Activated CD8-positive, alpha-beta T cell treated with anti-CD3 and anti-CD28 coated beads for 36 hours (primary cell): ENCODE data around the gene TMEM43. TPM values are rescaled to one million over a fixed set of nuclear protein-coding genes. Genes with fewer than 3 reads are reported as not detected.
A peak's percentile ranks its signal among the peaks of the same experiment; 100 is the strongest.

ENCODE experiments used
- ATAC-seq: fragments of 200-7000 bp; cut with Tn5 transposase; one replicate; pipeline ENCODE4 v1.10.0; 2021; ENCODE audit warnings: mild to moderate bottlenecking, moderate library complexity
- CTCF ChIA-PET: fragments of 350-600 bp; sonication (Branson Sonifier 250); formaldehyde crosslinking; loops from one replicate; lab custom pipeline; 2021; ENCODE audit warnings: antibody characterized with exemption; lab: Charles Lee
- POLR2A ChIA-PET: fragments of 350-600 bp; sonication (Branson Sonifier 250); formaldehyde crosslinking; loops from one replicate; lab custom pipeline; 2021; ENCODE audit warnings: antibody characterized with exemption; lab: Charles Lee
- DNase-seq: peaks from one replicate; pipeline ENCODE4 v3.0.0-alpha.2; 2020
- H3K27ac Mint-ChIP-seq: one replicate; pipeline ENCODE4 v1.8.0; 2021; ENCODE audit warnings: mild to moderate bottlenecking, mixed read lengths
- H3K27me3 Mint-ChIP-seq: one replicate; pipeline ENCODE4 v1.8.0; 2021; ENCODE audit warnings: mixed read lengths
- H3K36me3 Mint-ChIP-seq: one replicate; pipeline ENCODE4 v1.8.0; 2021; ENCODE audit warnings: low read depth, mixed read lengths
- H3K4me1 Mint-ChIP-seq: one replicate; pipeline ENCODE4 v1.8.0; 2021; ENCODE audit warnings: low read depth, mixed read lengths
- H3K4me3 Mint-ChIP-seq: one replicate; pipeline ENCODE4 v1.8.0; 2021; ENCODE audit warnings: mild to moderate bottlenecking, moderate library complexity, mixed read lengths
- H3K9me3 Mint-ChIP-seq: one replicate; pipeline ENCODE4 v1.8.0; 2021; ENCODE audit warnings: mixed read lengths
- intact Hi-C: fragments of 100-400 bp; cut with micrococcal nuclease; formaldehyde crosslinking; loops from one replicate; pipeline ENCODE4 v1.10.0; 2022
- total RNA-seq, 2 experiments: library from RNA; stranded (reverse); gene quantifications; one replicate each; pipeline ENCODE4 v1.2.3, GENCODE V29; 2021
- TF ChIP-seq, protein P1 (sequence below): fragments of 200-600 bp; IDR thresholded peaks from one replicate; pipeline ENCODE4 v1.8.0; 2022; ENCODE audit warnings: antibody characterized with exemption, mild to moderate bottlenecking

The TMEM43 gene
- total RNA-seq, 2 experiments from 2014 or later = 19.7 to 20.2 TPM

DNA sequence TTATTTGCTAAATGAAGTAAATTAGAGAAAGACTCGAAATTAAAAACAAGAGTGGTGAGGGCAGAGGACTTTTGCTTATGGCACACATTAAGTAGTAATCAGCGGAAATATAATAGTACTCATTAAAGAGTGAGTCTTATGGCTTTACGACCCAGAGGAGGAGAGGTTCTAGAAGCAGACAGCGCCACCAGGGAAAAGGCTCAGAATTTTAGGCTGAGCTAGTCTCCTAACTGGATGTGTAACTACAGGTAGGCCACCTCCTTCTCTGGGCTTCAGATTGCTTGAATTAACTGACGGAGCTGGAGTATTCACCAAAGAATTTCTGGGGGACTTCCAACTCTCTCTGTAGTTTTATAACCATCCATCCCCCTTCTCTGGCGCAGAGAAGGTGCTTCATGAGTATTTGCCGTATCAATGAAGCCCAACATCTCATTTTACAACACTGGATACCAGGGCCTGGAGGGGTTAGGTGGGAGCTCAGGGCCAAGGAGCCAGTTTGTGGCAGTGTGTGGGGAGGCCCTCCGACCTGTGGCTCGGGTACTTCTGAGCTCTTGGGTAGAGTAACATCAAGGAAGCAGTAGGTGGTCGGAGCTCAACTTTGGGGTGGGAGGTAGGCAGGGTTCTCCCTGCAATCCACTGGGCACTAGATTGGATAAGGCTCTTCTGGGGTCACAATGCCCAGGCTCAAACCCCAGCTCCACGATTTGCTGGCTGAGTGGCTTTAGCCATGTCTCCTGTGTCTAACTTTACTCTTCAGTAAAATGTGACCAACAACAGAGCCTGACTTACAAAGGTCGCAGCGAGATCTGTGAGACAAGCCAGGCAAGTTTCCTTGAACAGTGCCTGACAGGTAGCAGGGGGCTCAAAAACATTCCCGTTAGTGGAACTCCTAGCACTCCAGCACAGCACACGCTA lies 1.3 kb upstream of the TMEM43 start:
- H3K36me3 Mint-ChIP-seq = peaks cover 56% of the 10 kb centered on the region

DNA sequence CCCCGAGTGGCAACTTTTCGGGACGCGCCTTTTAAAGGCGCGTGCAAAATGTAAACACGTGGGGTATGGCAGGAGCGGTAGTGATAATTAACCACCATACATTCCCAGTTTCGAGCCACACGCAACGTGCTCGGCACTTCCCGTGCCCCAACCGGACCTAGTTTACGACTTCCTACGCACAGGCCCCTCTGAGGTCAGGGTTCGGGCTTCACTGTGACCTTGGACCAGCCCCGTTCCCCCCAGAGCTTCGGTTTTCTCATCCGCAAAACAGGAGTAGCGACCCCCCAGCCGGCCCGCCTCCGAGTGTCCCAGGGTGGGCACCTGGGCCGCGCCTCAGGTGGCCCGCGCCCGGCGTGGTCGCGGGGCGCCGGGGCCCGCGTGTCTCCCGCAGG lies 633 bp upstream of the TMEM43 start:
- intact Hi-C loops = loop anchor here (2.0 kb wide), 2 partner anchors 21 to 55 kb away; partner anchors contain the start of genes LSM3 and XPC
- CTCF ChIA-PET = interaction anchor here (1.0 to 4.0 kb wide), 8 partner anchors 10 to 228 kb away, joined by 3 to 33 read pairs (median 6); partner anchors contain the start of genes LSM3 and XPC
- TF ChIP-seq, protein P1, sequence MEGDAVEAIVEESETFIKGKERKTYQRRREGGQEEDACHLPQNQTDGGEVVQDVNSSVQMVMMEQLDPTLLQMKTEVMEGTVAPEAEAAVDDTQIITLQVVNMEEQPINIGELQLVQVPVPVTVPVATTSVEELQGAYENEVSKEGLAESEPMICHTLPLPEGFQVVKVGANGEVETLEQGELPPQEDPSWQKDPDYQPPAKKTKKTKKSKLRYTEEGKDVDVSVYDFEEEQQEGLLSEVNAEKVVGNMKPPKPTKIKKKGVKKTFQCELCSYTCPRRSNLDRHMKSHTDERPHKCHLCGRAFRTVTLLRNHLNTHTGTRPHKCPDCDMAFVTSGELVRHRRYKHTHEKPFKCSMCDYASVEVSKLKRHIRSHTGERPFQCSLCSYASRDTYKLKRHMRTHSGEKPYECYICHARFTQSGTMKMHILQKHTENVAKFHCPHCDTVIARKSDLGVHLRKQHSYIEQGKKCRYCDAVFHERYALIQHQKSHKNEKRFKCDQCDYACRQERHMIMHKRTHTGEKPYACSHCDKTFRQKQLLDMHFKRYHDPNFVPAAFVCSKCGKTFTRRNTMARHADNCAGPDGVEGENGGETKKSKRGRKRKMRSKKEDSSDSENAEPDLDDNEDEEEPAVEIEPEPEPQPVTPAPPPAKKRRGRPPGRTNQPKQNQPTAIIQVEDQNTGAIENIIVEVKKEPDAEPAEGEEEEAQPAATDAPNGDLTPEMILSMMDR = no peak
- POLR2A ChIA-PET = interaction anchor here (0.6 to 4.1 kb wide), 11 partner anchors 10 to 308 kb away, joined by 3 to 39 read pairs (median 5); partner anchors contain the start of genes LSM3 and XPC
- H3K9me3 Mint-ChIP-seq = no peaks in the 10 kb centered on the region
- no peaks in the 10 kb centered on the region for H3K27me3 Mint-ChIP-seq
- peak; percentile 19 for ATAC-seq
- peak overlapping the region; percentile 79 for H3K27ac Mint-ChIP-seq
- H3K4me1 Mint-ChIP-seq = peaks cover 52% of the 10 kb centered on the region
- H3K4me3 Mint-ChIP-seq = peak overlapping the region; percentile 95
- peak; percentile 74 for DNase-seq
- H3K36me3 Mint-ChIP-seq = peaks cover 61% of the 10 kb centered on the region

More for the DNA sequence above, 1.3 kb upstream of the TMEM43 start:
- Mint-ChIP-seq H3K4me1 (peaks cover 52% of the 10 kb centered on the region), H3K9me3 (no peaks in the 10 kb centered on the region), H3K27me3 (no peaks in the 10 kb centered on the region), H3K27ac (peak overlapping the region; percentile 79), H3K4me3 (peak overlapping the region; percentile 95)
- ChIA-PET POLR2A (interaction anchor here (0.6 to 4.1 kb wide), 12 partner anchors 9 to 1053 kb away, joined by 3 to 39 read pairs (median 4); partner anchors contain the start of genes LSM3 and XPC), CTCF (interaction anchor here (1.6 to 4.0 kb wide), 4 partner anchors 9 to 227 kb away, joined by 5 to 33 read pairs (median 6); no protein-coding TSS in a partner anchor)
- intact Hi-C loops = loop anchor here (2.0 kb wide), 2 partner anchors 21 to 55 kb away; partner anchors contain the start of genes LSM3 and XPC
- TF ChIP-seq, protein P1 = no peak
- no peak for ATAC-seq
- DNase-seq = no peak

DNA sequence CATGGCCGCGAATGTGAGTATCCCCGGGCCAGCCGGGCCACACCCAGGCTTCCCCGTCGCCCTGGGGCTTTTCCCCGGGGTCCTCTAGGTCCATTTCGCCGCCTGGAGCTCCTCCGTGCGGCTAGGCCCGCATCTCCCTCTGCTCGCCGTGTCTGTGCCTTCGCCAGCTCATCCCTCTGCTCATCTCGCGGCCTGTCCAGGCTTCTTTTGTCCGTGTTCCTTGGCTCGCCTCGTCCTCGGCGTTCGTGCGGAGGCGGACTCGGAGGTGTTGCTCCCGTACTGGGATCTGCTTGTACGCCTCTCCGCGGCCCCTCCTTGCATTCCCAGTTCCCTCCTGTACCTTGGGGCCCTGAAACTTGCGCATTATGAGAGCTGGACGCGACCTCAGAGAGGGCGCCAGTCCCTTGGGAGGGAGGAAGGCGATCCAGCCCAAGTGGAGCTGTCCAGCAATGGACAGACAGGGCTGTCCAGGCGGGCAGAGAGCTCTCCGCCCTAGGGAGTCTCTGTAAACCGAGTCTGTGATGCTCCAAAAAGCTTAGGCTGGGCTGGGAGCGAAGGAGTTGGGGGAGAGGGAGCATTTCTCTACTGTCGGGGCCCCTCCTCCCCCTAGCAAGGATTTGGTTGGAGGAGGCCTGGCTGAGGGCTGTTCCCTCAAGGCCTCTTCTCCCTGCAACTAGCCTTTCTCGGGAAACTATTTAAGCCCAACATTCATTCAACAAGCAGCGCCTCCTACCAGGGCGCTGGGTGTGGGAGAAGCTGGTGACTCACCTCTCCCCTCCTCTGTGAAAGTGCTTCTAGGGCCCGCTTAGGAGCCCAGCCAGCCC lies 553 bp downstream of the TMEM43 start:
- intact Hi-C loops = loop anchor here (2.0 to 5.0 kb wide), 3 partner anchors 19 to 228 kb away; partner anchors contain the start of genes LSM3 and XPC
- ChIA-PET CTCF (interaction anchor here (0.8 to 4.0 kb wide), 11 partner anchors 18 to 779 kb away, joined by 3 to 33 read pairs (median 5); partner anchors contain the start of genes LSM3 and XPC), POLR2A (interaction anchor here (0.5 to 4.1 kb wide), 13 partner anchors 9 to 234 kb away, joined by 3 to 39 read pairs (median 4); partner anchors contain the start of genes LSM3 and XPC)
- ATAC-seq (peak; percentile 53), DNase-seq (peak; percentile 75)
- peaks cover 62% of the 10 kb centered on the region for H3K36me3 Mint-ChIP-seq
- no peaks in the 10 kb centered on the region for H3K9me3 Mint-ChIP-seq
- H3K27me3 Mint-ChIP-seq = no peaks in the 10 kb centered on the region
- H3K4me1 Mint-ChIP-seq = peaks cover 44% of the 10 kb centered on the region
- H3K4me3 Mint-ChIP-seq = peak overlapping the region; percentile 95
- H3K27ac Mint-ChIP-seq = peak overlapping the region; percentile 93
- TF ChIP-seq, protein P1 = no peak

DNA sequence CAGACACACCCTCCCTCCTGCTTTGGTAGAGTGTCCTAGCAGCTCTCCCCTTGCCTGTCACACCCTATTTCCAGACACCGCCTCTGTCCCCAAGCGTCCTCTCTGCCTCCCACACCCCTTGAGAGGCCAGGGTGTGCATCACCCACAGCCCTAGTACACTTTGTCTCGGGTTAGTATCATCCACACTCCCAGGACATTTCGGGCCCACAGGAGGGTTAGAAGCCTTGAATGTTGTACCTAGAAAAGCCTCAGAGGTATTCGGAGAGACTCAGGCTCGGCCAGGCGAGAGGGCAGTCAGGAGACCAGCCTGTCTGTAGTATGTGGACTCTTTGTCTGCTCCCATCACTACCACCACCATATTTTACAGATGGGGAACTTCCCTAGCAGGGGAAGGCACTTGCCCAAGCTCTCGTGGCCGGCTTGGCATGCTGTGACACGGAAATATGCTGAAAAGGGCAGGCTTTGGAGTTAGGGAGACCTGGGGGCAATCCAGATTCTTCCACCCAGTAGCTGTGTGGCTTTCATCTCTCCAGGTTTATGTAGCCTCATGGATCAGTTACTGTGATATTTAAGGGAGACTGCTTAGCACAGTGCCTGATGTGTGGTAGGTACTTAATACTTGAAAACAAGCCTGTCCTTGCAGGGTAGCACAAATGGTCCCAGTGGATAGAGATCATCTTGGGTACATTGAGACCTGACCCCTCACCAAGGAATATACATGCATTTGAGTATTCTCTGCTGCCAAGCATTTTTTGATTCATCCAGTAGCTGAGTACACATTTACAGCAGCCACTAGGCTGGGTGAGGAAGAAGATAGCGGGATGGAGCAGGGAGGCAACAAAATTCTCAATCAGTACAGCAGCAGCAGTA lies 1.4 kb downstream of the TMEM43 start:
- CTCF ChIA-PET = interaction anchor here (0.6 to 4.0 kb wide), 8 partner anchors 17 to 895 kb away, joined by 3 to 33 read pairs (median 4); no protein-coding TSS in a partner anchor
- no peak for DNase-seq
- no peaks in the 10 kb centered on the region for H3K9me3 Mint-ChIP-seq
- TF ChIP-seq, protein P1 = no peak
- H3K4me3 Mint-ChIP-seq = peak overlapping the region; percentile 95
- H3K27ac Mint-ChIP-seq = peak overlapping the region; percentile 93
- no peaks in the 10 kb centered on the region for H3K27me3 Mint-ChIP-seq
- ATAC-seq = no peak
- POLR2A ChIA-PET = interaction anchor here (0.5 to 4.1 kb wide), 12 partner anchors 8 to 230 kb away, joined by 3 to 39 read pairs (median 5); partner anchors contain the start of genes LSM3 and XPC
- intact Hi-C loops = loop anchor here (5.0 kb wide), 1 partner anchor 229 kb away; no protein-coding TSS in a partner anchor
- H3K36me3 Mint-ChIP-seq = peaks cover 57% of the 10 kb centered on the region
- peaks cover 42% of the 10 kb centered on the region for H3K4me1 Mint-ChIP-seq
